Gastrocnemius medialis (tissue), 4 donors: ENCODE measurements around the gene COL4A4. TPM values are rescaled to one million over a fixed set of nuclear protein-coding genes. Genes with fewer than 3 reads are reported as not detected.

ENCODE experiments used
- ATAC-seq, 2 donors: fragments of 150-250 bp; one replicate each; pipeline ENCODE4 v1.9.1; 2016
- DNase-seq, 2 donors: peaks; one replicate each; pipeline ENCODE4 v3.0.0-alpha.2; 2019
- H3K27ac ChIP-seq, 4 donors: fragments of 200-600 bp; sonication (generic); 1 replicate in 1 of 4; 2 replicates in 3 of 4; pipeline ENCODE4 v1.5.1; 2016 to 2018; ENCODE audit warnings: mild to moderate bottlenecking in 2 of 4, moderate library complexity in 1 of 4
- H3K27me3 ChIP-seq, 3 donors: fragments of 200-600 bp; sonication (generic) in 2 of 3; 1 replicate in 1 of 3; 2 replicates in 2 of 3; pipeline versions ENCODE4 v1.5.1 to v1.6.0; 2016 to 2019; ENCODE audit warnings: mild to moderate bottlenecking in 1 of 3, moderate library complexity in 1 of 3
- H3K36me3 ChIP-seq, 2 donors: fragments of 200-600 bp; sonication (generic) in 1 of 2; one replicate each; pipeline ENCODE4 v1.5.1; 2017 to 2018
- H3K4me1 ChIP-seq, 2 donors: fragments of 200-600 bp; sonication (generic) in 1 of 2; one replicate each; pipeline ENCODE4 v1.5.1; 2016 to 2017; ENCODE audit warnings: mild to moderate bottlenecking in 2 of 2
- H3K4me3 ChIP-seq, 4 donors: fragments of 200-600 bp; sonication (generic) in 3 of 4; 1 replicate in 1 of 4; 2 replicates in 3 of 4; pipeline ENCODE4 v1.5.1; 2016 to 2019; ENCODE audit warnings: mild to moderate bottlenecking in 2 of 4
- H3K9me3 ChIP-seq, 3 donors: fragments of 200-600 bp; sonication (generic) in 2 of 3; 1 replicate in 1 of 3; 2 replicates in 2 of 3; pipeline ENCODE4 v1.5.1; 2016 to 2019
- CTCF ChIP-seq, 5 experiments: fragments of 450-650 bp in 3 of 5; fragments of 200-600 bp in 2 of 5; sonication (generic) in 2 of 5; IDR thresholded peaks in 4 of 5; conservative IDR thresholded peaks in 1 of 5; 1 replicate in 4 of 5; 2 replicates in 1 of 5; pipeline ENCODE4 v1.5.1; 2016 to 2019; ENCODE audit warnings: antibody characterized with exemption in 5 of 5, mild to moderate bottlenecking in 3 of 5, moderate library complexity in 3 of 5
- POLR2A ChIP-seq, 2 donors: fragments of 450-650 bp; IDR thresholded peaks; one replicate each; pipeline ENCODE4 v1.6.1; 2017; ENCODE audit warnings: antibody characterized with exemption in 2 of 2, mild to moderate bottlenecking in 2 of 2, moderate library complexity in 2 of 2
- in situ Hi-C, 4 donors: fragments of 200-750 bp; cut with MboI; loops; one replicate each; pipeline versions ENCODE4 v1.15.0 to v1.8.0; 2017; ENCODE audit warnings: low sequenced_read_pairs in 4 of 4
- intact Hi-C: fragments of 100-400 bp; cut with DNase I; formaldehyde crosslinking; loops from one replicate; pipeline ENCODE4 v1.15.1; 2023; ENCODE audit warnings: low total_unique reads
- total RNA-seq, 4 donors: library from RNA; depleted of rRNA; stranded (reverse); fragments of >200 nt; gene quantifications; one replicate each; pipeline versions ENCODE4 v1.1.0 to v1.2.3, GENCODE V29; 2016

The COL4A4 gene
- total RNA-seq, 4 donors from 2014 or later = 2.0 to 11.4 (median 5.7) TPM

GRCh38 chr2:226962176-226962773, 201.7 kb downstream of the COL4A4 start:
- peaks cover 0 to 11% of the 10 kb centered on the region in 2 donors for H3K4me1 ChIP-seq
- TF ChIP-seq POLR2A (IDR thresholded peaks at IDR 0.05) (no peak), CTCF (IDR thresholded peaks at IDR 0.05 in 4 of 5, conservative IDR thresholded peaks at IDR 0.05 in 1 of 5) (no peak)
- intact Hi-C loops (no loop called here), in situ Hi-C loops (no loop called here)
- ATAC-seq = no peak
- no peaks in the 10 kb centered on the region for H3K27me3 ChIP-seq
- no peaks in the 10 kb centered on the region for H3K9me3 ChIP-seq
- DNase-seq = no peak
- no peak overlapping the region for H3K4me3 ChIP-seq
- H3K27ac ChIP-seq = no peak overlapping the region
- H3K36me3 ChIP-seq = no peaks in the 10 kb centered on the region

- DNase-seq (no peak), ATAC-seq (no peak)
- Histone ChIP-seq H3K4me1 (peaks cover 0 to 11% of the 10 kb centered on the region in 2 donors), H3K4me3 (no peak overlapping the region), H3K36me3 (no peaks in the 10 kb centered on the region), H3K27me3 (no peaks in the 10 kb centered on the region), H3K27ac (no peak overlapping the region), H3K9me3 (no peaks in the 10 kb centered on the region)
- in situ Hi-C loops (no loop called here), intact Hi-C loops (no loop called here)
- no peak for TF ChIP-seq POLR2A (IDR thresholded peaks at IDR 0.05)
- TF ChIP-seq CTCF (IDR thresholded peaks at IDR 0.05 in 4 of 5, conservative IDR thresholded peaks at IDR 0.05 in 1 of 5) = no peak
Observed at GRCh38 chr2:226959418-226959817, 204.6 kb downstream of the COL4A4 start.

GRCh38 chr2:226956659-226957058, 207.3 kb downstream of the COL4A4 start:
- Histone ChIP-seq H3K27me3 (no peaks in the 10 kb centered on the region), H3K4me1 (no peaks in the 10 kb centered on the region), H3K36me3 (no peaks in the 10 kb centered on the region), H3K4me3 (no peak overlapping the region), H3K9me3 (no peaks in the 10 kb centered on the region), H3K27ac (no peak overlapping the region)
- intact Hi-C loops = no loop called here
- TF ChIP-seq CTCF (IDR thresholded peaks at IDR 0.05 in 4 of 5, conservative IDR thresholded peaks at IDR 0.05 in 1 of 5) = no peak
- no peak for TF ChIP-seq POLR2A (IDR thresholded peaks at IDR 0.05)
- DNase-seq (no peak), ATAC-seq (no peak)
- in situ Hi-C loops = no loop called here

- no peaks in the 10 kb centered on the region for H3K4me1 ChIP-seq
- ATAC-seq = no peak
- intact Hi-C loops (no loop called here), in situ Hi-C loops (no loop called here)
- no peak for DNase-seq
- no peak overlapping the region for H3K4me3 ChIP-seq
- no peaks in the 10 kb centered on the region for H3K27me3 ChIP-seq
- H3K9me3 ChIP-seq = no peaks in the 10 kb centered on the region
- H3K27ac ChIP-seq = no peak overlapping the region
- no peak for TF ChIP-seq CTCF (IDR thresholded peaks at IDR 0.05 in 4 of 5, conservative IDR thresholded peaks at IDR 0.05 in 1 of 5)
- no peak for TF ChIP-seq POLR2A (IDR thresholded peaks at IDR 0.05)
- no peaks in the 10 kb centered on the region for H3K36me3 ChIP-seq
Observed at GRCh38 chr2:226953826-226954225, 210.2 kb downstream of the COL4A4 start.

GRCh38 chr2:226953206-226953605, 210.8 kb downstream of the COL4A4 start:
- DNase-seq = peak; percentile 12 to 19
- in situ Hi-C loops = no loop called here
- Histone ChIP-seq H3K27me3 (no peaks in the 10 kb centered on the region), H3K27ac (no peak overlapping the region), H3K4me3 (no peak overlapping the region), H3K4me1 (no peaks in the 10 kb centered on the region), H3K36me3 (no peaks in the 10 kb centered on the region), H3K9me3 (no peaks in the 10 kb centered on the region)
- peak in 1 of 2 donors; percentile 27 for ATAC-seq
- TF ChIP-seq CTCF (IDR thresholded peaks at IDR 0.05 in 4 of 5, conservative IDR thresholded peaks at IDR 0.05 in 1 of 5) = no peak
- TF ChIP-seq POLR2A (IDR thresholded peaks at IDR 0.05) = no peak
- intact Hi-C loops = no loop called here
